Measurements from ENCODE around the gene SLC2A9.

DNA sequence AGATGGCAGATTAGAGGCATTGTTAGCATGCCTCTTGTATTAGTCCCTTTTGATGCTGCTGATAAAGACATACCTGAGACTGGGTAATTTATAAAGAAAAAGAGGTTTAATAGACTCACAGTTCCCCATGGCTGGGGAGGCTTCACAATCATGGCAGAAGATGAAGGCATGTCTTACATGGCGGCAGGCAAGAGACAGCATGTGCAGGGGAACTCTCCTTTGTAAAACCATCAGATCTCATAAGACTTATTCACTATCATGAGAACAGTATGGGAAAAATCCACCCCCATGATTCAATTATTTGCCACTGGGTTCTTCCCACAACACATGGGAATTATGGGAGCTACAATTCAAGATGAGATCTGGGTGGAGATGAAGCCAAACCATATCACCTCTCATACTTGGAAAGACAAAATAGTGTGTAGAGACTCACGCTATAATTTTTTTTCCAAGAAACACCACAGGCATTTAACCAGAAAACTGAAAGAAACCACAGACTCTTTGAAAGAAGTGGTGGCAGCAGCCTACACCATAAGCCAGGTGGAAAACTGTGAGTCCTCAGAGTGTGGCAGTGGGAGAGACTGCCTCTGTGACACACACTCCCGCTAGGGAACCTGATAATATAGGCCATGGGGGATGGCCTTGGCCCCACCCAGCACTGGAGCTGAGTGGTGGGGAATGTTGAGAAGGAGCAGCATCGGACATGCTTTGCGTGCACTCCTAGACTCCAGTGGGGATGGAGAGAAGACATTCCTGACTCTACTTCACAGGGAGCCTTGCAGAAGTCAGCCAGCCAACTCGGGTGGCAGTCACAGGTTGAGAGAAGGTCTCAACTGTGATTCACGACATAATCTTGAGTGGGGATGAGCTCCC is 51.5 kb downstream of the SLC2A9 start:
- no peak for TF ChIP-seq GATA3 (IDR thresholded peaks at IDR 0.05; ENCODE audit: low read depth, low read length)
- no peak for TF ChIP-seq GATA2 (IDR thresholded peaks at IDR 0.05; ENCODE audit: low read depth, low read length)

Measured in SH-SY5Y (cell line).